NCI-H1048 (cell line): ENCODE measurements around the gene MS4A10.

Experiments
- DNase-seq: peaks from one replicate; lab custom pipeline; 2025; lab: John Stamatoyannopoulos, UW

MS4A10 gene

GRCh38 chr11:60766547-60766946, 18.6 kb upstream of the MS4A10 start:
- DNase-seq: no peak

- DNase-seq: no peak
Measured at GRCh38 chr11:60767388-60767811, 17.7 kb upstream of the MS4A10 start.

- DNase-seq: no peak
Measured at GRCh38 chr11:60768202-60768601, 16.9 kb upstream of the MS4A10 start.

- no peak for DNase-seq
Measured at GRCh38 chr11:60769273-60769672, 15.9 kb upstream of the MS4A10 start.

- DNase-seq: no peak
Measured at GRCh38 chr11:60769811-60770210, 15.3 kb upstream of the MS4A10 start.

GRCh38 chr11:60771146-60771545, 14.0 kb upstream of the MS4A10 start:
- DNase-seq: no peak

- DNase-seq: no peak
Measured at GRCh38 chr11:60771879-60772525, 13.1 kb upstream of the MS4A10 start.

GRCh38 chr11:60772666-60773065, 12.5 kb upstream of the MS4A10 start:
- no peak for DNase-seq

GRCh38 chr11:60774726-60775125, 10.4 kb upstream of the MS4A10 start:
- DNase-seq: no peak

GRCh38 chr11:60775420-60775961, 9.6 kb upstream of the MS4A10 start:
- peak; percentile 47 for DNase-seq

GRCh38 chr11:60776167-60776566, 9.0 kb upstream of the MS4A10 start:
- no peak for DNase-seq

GRCh38 chr11:60777106-60777505, 8.0 kb upstream of the MS4A10 start:
- no peak for DNase-seq

GRCh38 chr11:60777572-60777971, 7.6 kb upstream of the MS4A10 start:
- DNase-seq: no peak

- DNase-seq: no peak
Measured at GRCh38 chr11:60780065-60780464, 5.1 kb upstream of the MS4A10 start.

GRCh38 chr11:60780774-60781173, 4.4 kb upstream of the MS4A10 start:
- no peak for DNase-seq

GRCh38 chr11:60781286-60781980, 3.7 kb upstream of the MS4A10 start:
- DNase-seq: no peak

GRCh38 chr11:60781981-60782316, 3.2 kb upstream of the MS4A10 start:
- DNase-seq: no peak

- no peak for DNase-seq
Measured at GRCh38 chr11:60782393-60783140, 2.6 kb upstream of the MS4A10 start.

- DNase-seq: no peak
Measured at GRCh38 chr11:60783141-60783484, 2.0 kb upstream of the MS4A10 start.

- DNase-seq: no peak
Measured at GRCh38 chr11:60783911-60784310, 1.2 kb upstream of the MS4A10 start.

GRCh38 chr11:60785806-60786361, 751 bp downstream of the MS4A10 start:
- DNase-seq: no peak

GRCh38 chr11:60786811-60787567, 1.9 kb downstream of the MS4A10 start:
- DNase-seq: no peak
